ENCODE data around the gene NUB1. TPM values are rescaled to one million over a fixed set of nuclear protein-coding genes. Genes with fewer than 3 reads are reported as not detected.

Gene NUB1
- total and polyA plus RNA-seq, 2 donors, result 48.5 to 69.8 TPM

GRCh38 chr7:151336027-151336708 lies 5.4 kb upstream of the NUB1 start:
- H3K36me3 ChIP-seq (ENCODE audit: control insufficient read depth in 2 of 2, insufficient read depth in 2 of 2, low read length in 1 of 2), result no peaks in the 10 kb centered on the region
- H3K9me3 ChIP-seq (ENCODE audit: control insufficient read depth in 2 of 2, insufficient read depth in 1 of 2, low read length in 1 of 2), result peaks cover 0 to 4% of the 10 kb centered on the region in 2 donors
- WGBS, result 97% methylated on average over 12 of the region's 12 CpGs
- no peak for DNase-seq (ENCODE audit: low read depth in 6 of 9, low spot score in 9 of 9)
- H3K27me3 ChIP-seq (ENCODE audit: control insufficient read depth in 2 of 2, insufficient read depth in 1 of 2, low read length in 1 of 2), result no peaks in the 10 kb centered on the region
- H3K4me3 ChIP-seq (ENCODE audit: low read length in 2 of 2), result no peak overlapping the region
- H3K27ac ChIP-seq (ENCODE audit: low read depth in 1 of 2, low read length in 1 of 2), result no peak overlapping the region
- peaks cover 0 to 1% of the 10 kb centered on the region in 2 donors for H3K4me1 ChIP-seq (ENCODE audit: control insufficient read depth in 2 of 2, insufficient read depth in 2 of 2, low read length in 2 of 2)

- Histone ChIP-seq H3K36me3 (ENCODE audit: control insufficient read depth in 2 of 2, insufficient read depth in 2 of 2, low read length in 1 of 2) (no peaks in the 10 kb centered on the region), H3K27me3 (ENCODE audit: control insufficient read depth in 2 of 2, insufficient read depth in 1 of 2, low read length in 1 of 2) (no peaks in the 10 kb centered on the region), H3K27ac (ENCODE audit: low read depth in 1 of 2, low read length in 1 of 2) (no peak overlapping the region), H3K4me3 (ENCODE audit: low read length in 2 of 2) (no peak overlapping the region), H3K9me3 (ENCODE audit: control insufficient read depth in 2 of 2, insufficient read depth in 1 of 2, low read length in 1 of 2) (peaks cover 0 to 7% of the 10 kb centered on the region in 2 donors), H3K4me1 (ENCODE audit: control insufficient read depth in 2 of 2, insufficient read depth in 2 of 2, low read length in 2 of 2) (peaks cover 0 to 4% of the 10 kb centered on the region in 2 donors)
- no peak for DNase-seq (ENCODE audit: low read depth in 6 of 9, low spot score in 9 of 9)
- WGBS, result 100% methylated on average over 2 of the region's 2 CpGs
Observed at GRCh38 chr7:151337346-151337745, 4.3 kb upstream of the NUB1 start.

- H3K36me3 ChIP-seq (ENCODE audit: control insufficient read depth in 2 of 2, insufficient read depth in 2 of 2, low read length in 1 of 2), result peaks cover 0 to 4% of the 10 kb centered on the region in 2 donors
- peaks cover 0 to 7% of the 10 kb centered on the region in 2 donors for H3K9me3 ChIP-seq (ENCODE audit: control insufficient read depth in 2 of 2, insufficient read depth in 1 of 2, low read length in 1 of 2)
- 96% methylated on average over 3 of the region's 3 CpGs for WGBS
- no peaks in the 10 kb centered on the region for H3K27me3 ChIP-seq (ENCODE audit: control insufficient read depth in 2 of 2, insufficient read depth in 1 of 2, low read length in 1 of 2)
- no peak for DNase-seq (ENCODE audit: low read depth in 6 of 9, low spot score in 9 of 9)
- no peak overlapping the region for H3K4me3 ChIP-seq (ENCODE audit: low read length in 2 of 2)
- peaks cover 6 to 11% of the 10 kb centered on the region in 2 donors for H3K4me1 ChIP-seq (ENCODE audit: control insufficient read depth in 2 of 2, insufficient read depth in 2 of 2, low read length in 2 of 2)
- H3K27ac ChIP-seq (ENCODE audit: low read depth in 1 of 2, low read length in 1 of 2), result no peak overlapping the region
Observed at GRCh38 chr7:151338809-151339208, 2.8 kb upstream of the NUB1 start.

- peak overlapping the region; percentile 62 to 64 for H3K27ac ChIP-seq (ENCODE audit: low read depth in 1 of 2, low read length in 1 of 2)
- H3K9me3 ChIP-seq (ENCODE audit: control insufficient read depth in 2 of 2, insufficient read depth in 1 of 2, low read length in 1 of 2), result peaks cover 0 to 7% of the 10 kb centered on the region in 2 donors
- peaks cover 0 to 4% of the 10 kb centered on the region in 2 donors for H3K36me3 ChIP-seq (ENCODE audit: control insufficient read depth in 2 of 2, insufficient read depth in 2 of 2, low read length in 1 of 2)
- no peaks in the 10 kb centered on the region for H3K27me3 ChIP-seq (ENCODE audit: control insufficient read depth in 2 of 2, insufficient read depth in 1 of 2, low read length in 1 of 2)
- WGBS, result 75% methylated on average over 7 of the region's 7 CpGs
- no peak overlapping the region for H3K4me3 ChIP-seq (ENCODE audit: low read length in 2 of 2)
- peaks cover 6 to 11% of the 10 kb centered on the region in 2 donors for H3K4me1 ChIP-seq (ENCODE audit: control insufficient read depth in 2 of 2, insufficient read depth in 2 of 2, low read length in 2 of 2)
- DNase-seq (ENCODE audit: low read depth in 6 of 9, low spot score in 9 of 9), result peak in 1 of 9 donors; percentile 27
Observed at GRCh38 chr7:151339651-151340382, 1.8 kb upstream of the NUB1 start.

- H3K27ac ChIP-seq (ENCODE audit: low read depth in 1 of 2, low read length in 1 of 2), result no peak overlapping the region
- peaks cover 6 to 11% of the 10 kb centered on the region in 2 donors for H3K4me1 ChIP-seq (ENCODE audit: control insufficient read depth in 2 of 2, insufficient read depth in 2 of 2, low read length in 2 of 2)
- H3K36me3 ChIP-seq (ENCODE audit: control insufficient read depth in 2 of 2, insufficient read depth in 2 of 2, low read length in 1 of 2), result peaks cover under 1 to 12% of the 10 kb centered on the region in 2 donors
- 91% methylated on average over 12 of the region's 12 CpGs for WGBS
- peaks cover 0 to 7% of the 10 kb centered on the region in 2 donors for H3K9me3 ChIP-seq (ENCODE audit: control insufficient read depth in 2 of 2, insufficient read depth in 1 of 2, low read length in 1 of 2)
- DNase-seq (ENCODE audit: low read depth in 6 of 9, low spot score in 9 of 9), result no peak
- no peaks in the 10 kb centered on the region for H3K27me3 ChIP-seq (ENCODE audit: control insufficient read depth in 2 of 2, insufficient read depth in 1 of 2, low read length in 1 of 2)
- peak overlapping the region in 1 of 2 donors; percentile 97 for H3K4me3 ChIP-seq (ENCODE audit: low read length in 2 of 2)
Observed at GRCh38 chr7:151340794-151341356, 737 bp upstream of the NUB1 start.

GRCh38 chr7:151342102-151342646 lies 562 bp downstream of the NUB1 start:
- H3K4me1 ChIP-seq (ENCODE audit: control insufficient read depth in 2 of 2, insufficient read depth in 2 of 2, low read length in 2 of 2), result peaks cover 6 to 11% of the 10 kb centered on the region in 2 donors
- H3K27ac ChIP-seq (ENCODE audit: low read depth in 1 of 2, low read length in 1 of 2), result peak overlapping the region; percentile 68 to 93
- DNase-seq (ENCODE audit: low read depth in 6 of 9, low spot score in 9 of 9), result peak in 1 of 9 donors; percentile 47
- no peaks in the 10 kb centered on the region for H3K27me3 ChIP-seq (ENCODE audit: control insufficient read depth in 2 of 2, insufficient read depth in 1 of 2, low read length in 1 of 2)
- peak overlapping the region; percentile 74 to 97 for H3K4me3 ChIP-seq (ENCODE audit: low read length in 2 of 2)
- peaks cover 9 to 24% of the 10 kb centered on the region in 2 donors for H3K36me3 ChIP-seq (ENCODE audit: control insufficient read depth in 2 of 2, insufficient read depth in 2 of 2, low read length in 1 of 2)
- 4% methylated on average over 11 of the region's 11 CpGs for WGBS
- peaks cover 0 to 7% of the 10 kb centered on the region in 2 donors for H3K9me3 ChIP-seq (ENCODE audit: control insufficient read depth in 2 of 2, insufficient read depth in 1 of 2, low read length in 1 of 2)

- Histone ChIP-seq H3K36me3 (ENCODE audit: control insufficient read depth in 2 of 2, insufficient read depth in 2 of 2, low read length in 1 of 2) (peaks cover 13 to 24% of the 10 kb centered on the region in 2 donors), H3K9me3 (ENCODE audit: control insufficient read depth in 2 of 2, insufficient read depth in 1 of 2, low read length in 1 of 2) (peaks cover 0 to 7% of the 10 kb centered on the region in 2 donors), H3K4me1 (ENCODE audit: control insufficient read depth in 2 of 2, insufficient read depth in 2 of 2, low read length in 2 of 2) (peaks cover 6 to 11% of the 10 kb centered on the region in 2 donors), H3K27me3 (ENCODE audit: control insufficient read depth in 2 of 2, insufficient read depth in 1 of 2, low read length in 1 of 2) (no peaks in the 10 kb centered on the region), H3K27ac (ENCODE audit: low read depth in 1 of 2, low read length in 1 of 2) (peak overlapping the region; percentile 42 to 68), H3K4me3 (ENCODE audit: low read length in 2 of 2) (peak overlapping the region; percentile 74 to 97)
- 91% methylated on average over 8 of the region's 8 CpGs for WGBS
- no peak for DNase-seq (ENCODE audit: low read depth in 6 of 9, low spot score in 9 of 9)
Observed at GRCh38 chr7:151342811-151343210, 1.2 kb downstream of the NUB1 start.

- WGBS, result 98% methylated on average over 9 of the region's 9 CpGs
- no peaks in the 10 kb centered on the region for H3K27me3 ChIP-seq (ENCODE audit: control insufficient read depth in 2 of 2, insufficient read depth in 1 of 2, low read length in 1 of 2)
- no peak overlapping the region for H3K4me3 ChIP-seq (ENCODE audit: low read length in 2 of 2)
- H3K4me1 ChIP-seq (ENCODE audit: control insufficient read depth in 2 of 2, insufficient read depth in 2 of 2, low read length in 2 of 2), result peaks cover 6 to 11% of the 10 kb centered on the region in 2 donors
- H3K27ac ChIP-seq (ENCODE audit: low read depth in 1 of 2, low read length in 1 of 2), result no peak overlapping the region
- H3K9me3 ChIP-seq (ENCODE audit: control insufficient read depth in 2 of 2, insufficient read depth in 1 of 2, low read length in 1 of 2), result peaks cover 0 to 7% of the 10 kb centered on the region in 2 donors
- no peak for DNase-seq (ENCODE audit: low read depth in 6 of 9, low spot score in 9 of 9)
- H3K36me3 ChIP-seq (ENCODE audit: control insufficient read depth in 2 of 2, insufficient read depth in 2 of 2, low read length in 1 of 2), result peaks cover 13 to 24% of the 10 kb centered on the region in 2 donors
Observed at GRCh38 chr7:151343516-151343915, 1.9 kb downstream of the NUB1 start.
